Glomerular endothelial cell (primary cell): ENCODE measurements around the gene H6PD. TPM values are rescaled to one million over a fixed set of nuclear protein-coding genes. Genes with fewer than 3 reads are reported as not detected.
"Not testable (repeated sequence)": the region's sequence is repeated elsewhere in the genome, so short reads cannot be mapped to it uniquely, and the experiment has no call there.

Source experiments
- DNase-seq: peaks from one replicate; pipeline ENCODE4 v3.0.0-alpha.2; 2011; ENCODE audit warnings: low read depth, low spot score; ENCODE audit errors: extremely low read depth
- total RNA-seq: library from RNA; depleted of rRNA; stranded (reverse); fragments of >200 nt; gene quantifications from 2 replicates; pipeline ENCODE4 v1.2.3, GENCODE V29; 2015

The H6PD gene
- total RNA-seq, 1 donor from 2014 or later = 54.3 TPM

DNA sequence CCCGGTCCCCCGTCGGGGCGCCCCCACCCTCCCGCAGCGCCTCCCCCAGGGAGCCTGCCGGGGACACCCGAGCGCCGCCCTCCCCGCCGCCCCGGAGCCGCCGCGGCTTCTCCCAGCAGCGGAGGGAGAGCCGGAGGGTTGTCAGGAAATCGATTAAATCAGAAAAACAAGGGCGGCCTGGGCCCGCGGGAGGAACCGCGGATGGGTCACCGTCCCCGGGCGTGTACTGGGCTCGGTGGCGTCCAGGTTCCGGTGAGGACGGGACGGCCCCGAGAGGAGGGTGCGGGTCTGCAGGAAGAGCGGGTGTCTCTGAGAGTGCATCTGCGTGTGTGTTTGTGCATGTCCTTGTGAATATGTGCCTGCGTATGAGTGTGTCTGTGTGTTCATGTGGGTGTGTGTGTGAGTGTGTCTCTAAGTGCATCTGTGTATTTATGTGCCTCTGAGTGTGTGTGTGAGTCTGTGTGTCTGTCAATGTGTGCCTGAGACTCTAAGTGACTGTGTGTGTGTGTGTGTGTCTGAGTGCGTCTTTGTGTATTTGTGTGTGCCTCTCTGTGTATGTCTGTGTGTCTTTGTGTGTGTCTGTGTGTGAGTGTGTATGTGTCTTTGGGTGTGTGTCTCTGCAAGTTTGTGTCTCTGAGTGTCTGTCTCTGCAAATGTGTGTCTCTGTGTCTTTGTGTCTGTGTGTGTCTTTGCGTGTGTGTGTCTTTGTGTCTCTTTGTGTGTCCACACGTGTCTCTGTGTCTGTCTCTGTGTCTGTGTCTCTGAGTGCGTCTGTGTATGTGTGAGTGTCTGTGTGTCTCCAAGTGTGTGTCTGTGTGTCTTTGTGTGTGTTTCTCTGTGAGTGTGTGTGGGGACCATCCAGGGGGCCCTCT, 59.2 kb downstream of the H6PD start:
- DNase-seq = no peak

DNA sequence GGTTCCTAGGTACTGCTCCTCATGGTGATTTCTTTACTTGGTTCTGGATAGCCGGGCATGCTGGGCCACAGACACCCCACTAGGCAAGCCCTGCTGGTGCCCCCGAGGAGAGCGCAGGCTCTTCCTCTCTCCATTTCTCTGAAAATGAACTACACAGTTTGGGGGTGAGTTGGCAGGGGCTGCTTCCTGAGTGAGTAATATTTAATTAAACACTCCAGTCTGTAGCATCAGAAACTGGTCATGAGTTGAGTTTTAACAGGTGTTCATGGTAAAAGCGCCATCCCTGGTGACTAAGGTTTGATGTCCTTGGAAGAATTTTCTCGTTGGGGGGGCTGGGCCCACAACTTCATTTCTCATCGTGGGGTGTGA, 59.8 kb downstream of the H6PD start:
- DNase-seq = no peak

- DNase-seq = no peak
Measured at GRCh38 chr1:9294910-9295636, 60.5 kb downstream of the H6PD start.

DNA sequence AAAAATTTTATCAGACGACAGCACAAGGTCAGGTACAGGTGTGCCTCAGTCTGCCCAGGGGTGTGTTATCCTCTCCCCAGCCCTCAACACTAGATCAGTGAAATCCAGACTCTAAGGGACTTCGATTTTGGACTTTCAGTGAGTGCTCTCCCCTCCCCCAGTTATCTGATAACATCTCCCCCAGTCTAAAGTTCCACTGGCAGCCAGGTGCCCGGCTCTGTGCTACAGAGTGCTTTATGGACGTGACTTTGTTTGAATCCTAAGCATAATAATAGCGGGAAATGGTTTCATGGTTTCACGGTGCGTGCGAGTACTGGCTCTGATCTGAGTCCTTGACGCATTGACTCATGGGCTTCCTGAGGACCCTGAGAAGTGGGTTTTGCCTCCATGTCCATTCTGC, 61.3 kb downstream of the H6PD start:
- DNase-seq = no peak

DNA sequence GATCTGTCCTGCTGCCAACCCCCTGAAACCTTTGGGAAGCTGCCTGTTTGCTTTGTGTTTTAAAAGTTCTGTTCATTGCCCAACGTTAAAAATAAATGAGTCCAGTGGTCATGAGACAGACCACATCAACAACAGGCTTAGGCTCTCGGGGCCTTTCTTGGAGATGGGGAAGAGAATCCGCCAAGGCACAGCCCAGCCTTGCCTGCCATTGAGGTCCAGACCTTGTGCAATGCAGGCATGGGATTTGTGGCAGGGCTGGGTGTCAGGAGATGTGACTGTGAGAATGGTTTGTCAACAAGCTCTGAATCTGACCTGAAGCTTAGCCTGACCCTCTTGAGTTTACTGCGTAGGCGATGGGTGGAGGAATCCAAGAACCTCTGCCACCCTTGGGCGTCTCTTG, 62.3 kb downstream of the H6PD start:
- no peak for DNase-seq

- DNase-seq = no peak
Measured at GRCh38 chr1:9297831-9298230, 63.3 kb downstream of the H6PD start.

GRCh38 chr1:9298282-9298681, 63.7 kb downstream of the H6PD start:
- no peak for DNase-seq

- not testable (repeated sequence) for DNase-seq
Measured at GRCh38 chr1:9299571-9300541, 65.3 kb downstream of the H6PD start.

- DNase-seq = no peak
Measured at GRCh38 chr1:9300573-9300972, 66.0 kb downstream of the H6PD start.

- no peak for DNase-seq
Measured at GRCh38 chr1:9302745-9303524, 68.4 kb downstream of the H6PD start.

DNA sequence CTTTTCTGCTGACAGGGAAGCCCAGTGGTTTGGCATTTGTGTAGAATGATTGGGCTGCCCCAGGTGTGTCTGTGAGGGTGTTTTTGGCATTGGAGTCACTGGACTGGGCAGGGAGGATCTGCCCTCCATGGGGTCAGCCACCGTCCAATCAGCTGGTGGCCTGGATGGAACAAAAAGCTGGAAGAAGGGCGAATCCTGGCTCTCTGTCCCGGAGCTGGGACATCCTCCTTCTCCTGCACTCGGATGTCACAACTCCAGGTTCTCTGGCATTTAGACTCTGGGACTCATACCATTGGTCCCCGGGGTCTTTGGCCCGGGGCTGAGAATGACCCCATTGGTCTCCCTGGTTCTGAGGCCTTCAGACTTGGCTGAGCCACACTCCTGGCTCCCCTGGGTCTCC, 69.3 kb downstream of the H6PD start:
- no peak for DNase-seq

DNA sequence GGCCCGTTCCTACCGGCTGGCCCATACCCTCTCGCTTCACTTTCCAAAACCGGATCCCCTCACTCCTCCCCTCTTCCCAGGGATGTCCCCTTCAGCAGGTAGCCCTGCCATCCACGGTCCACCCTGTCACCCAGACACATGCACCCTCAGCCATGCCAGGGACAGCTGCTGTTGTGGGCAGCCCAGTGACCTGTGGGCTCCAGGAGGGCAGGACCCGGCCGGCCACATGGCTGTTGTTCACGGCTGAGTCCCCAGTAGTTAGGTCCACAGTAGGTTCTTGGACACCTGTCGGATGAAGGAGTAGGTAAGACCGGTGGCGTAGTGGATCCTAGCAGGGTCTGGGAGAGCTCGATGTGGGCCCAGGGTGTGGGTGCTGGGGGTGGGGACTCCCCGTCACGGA, 70.6 kb downstream of the H6PD start:
- no peak for DNase-seq

DNA sequence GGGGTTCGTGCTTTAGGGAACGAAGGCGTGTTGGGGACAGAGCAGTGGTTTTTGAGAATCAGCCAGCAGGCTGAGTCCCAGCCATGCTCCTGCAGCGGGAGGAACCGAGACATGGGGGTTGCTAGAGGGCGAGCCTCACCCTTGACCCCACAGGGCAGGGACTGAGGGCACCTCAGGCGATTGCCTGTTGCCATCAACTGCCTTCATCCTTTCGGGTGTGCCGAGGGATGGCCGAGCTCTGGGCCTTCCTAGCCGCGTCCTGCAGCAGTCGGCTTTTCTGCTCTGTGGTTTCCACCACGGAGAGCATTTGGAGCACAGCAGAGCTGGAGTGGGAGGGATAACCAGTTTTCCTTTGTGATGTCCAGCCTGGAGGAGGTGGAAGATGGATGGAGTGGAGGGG, 71.4 kb downstream of the H6PD start:
- DNase-seq = no peak

- no peak for DNase-seq
Measured at GRCh38 chr1:9307303-9307702, 72.7 kb downstream of the H6PD start.

- DNase-seq = no peak
Measured at GRCh38 chr1:9308236-9308785, 73.7 kb downstream of the H6PD start.

DNA sequence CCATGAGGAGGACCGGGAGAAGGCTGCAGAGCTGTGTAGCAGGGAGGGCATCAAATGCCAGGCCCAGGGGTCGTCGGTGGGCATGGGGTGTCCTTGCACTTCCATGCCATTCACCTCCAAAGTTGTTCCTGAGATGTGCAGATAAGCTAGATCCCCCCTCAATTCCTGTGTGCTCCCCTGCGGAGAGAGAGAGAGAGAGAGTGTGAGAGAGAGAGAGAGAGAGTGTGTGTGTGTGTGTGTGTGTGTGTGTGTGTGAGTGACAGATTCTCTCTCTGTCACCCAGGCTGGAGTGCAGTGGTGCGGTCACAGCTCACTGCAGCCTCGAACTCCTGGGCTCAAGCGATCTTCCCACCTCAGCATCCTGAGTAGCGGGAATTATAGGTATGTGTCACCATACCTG, 74.5 kb downstream of the H6PD start:
- DNase-seq = no peak

- DNase-seq = no peak
Measured at GRCh38 chr1:9309991-9310390, 75.4 kb downstream of the H6PD start.

DNA sequence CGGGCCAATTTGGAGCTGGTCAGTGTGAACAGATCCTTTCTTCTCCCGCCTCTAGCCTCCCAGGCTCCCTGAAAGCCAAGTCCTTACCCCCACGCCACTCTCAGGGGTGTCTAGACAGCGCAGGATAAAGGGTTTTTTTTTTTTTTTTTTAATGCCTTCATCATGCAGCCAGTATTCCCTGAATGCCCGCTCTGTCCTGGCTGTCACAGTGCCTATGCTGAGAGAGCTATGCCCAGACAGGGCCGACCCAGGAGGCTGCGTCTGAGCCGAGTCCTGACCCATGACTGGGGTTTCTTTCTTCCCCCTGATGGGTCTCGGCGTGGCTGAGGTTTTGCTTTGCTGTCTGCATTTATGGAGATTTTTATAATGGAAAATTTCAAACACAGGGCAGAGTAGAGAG, 76.5 kb downstream of the H6PD start:
- no peak for DNase-seq

DNA sequence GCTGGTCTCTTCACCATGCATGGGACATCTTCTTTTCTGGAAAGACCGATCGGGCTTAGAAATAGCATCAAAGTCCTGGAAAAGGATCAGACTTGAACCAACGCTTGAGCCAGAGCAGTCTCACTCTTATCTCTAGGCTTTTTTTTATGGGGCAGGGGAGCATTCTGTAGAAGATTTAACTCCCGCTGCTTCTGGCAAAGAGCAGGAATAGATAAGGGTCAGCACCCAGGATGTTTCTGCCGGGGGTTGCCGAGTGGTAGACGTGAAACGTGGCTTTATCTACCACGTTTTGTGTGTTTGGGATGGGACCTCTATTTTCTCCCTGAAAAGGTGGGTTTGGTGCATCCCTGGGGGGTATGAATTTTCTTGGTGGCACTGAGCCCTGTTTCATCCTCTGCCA, 76.9 kb downstream of the H6PD start:
- no peak for DNase-seq

- DNase-seq = no peak
Measured at GRCh38 chr1:9312168-9312720, 77.7 kb downstream of the H6PD start.
